Measurements from ENCODE around the gene ERCC2.

GRCh38 chr19:45306518-45307027 lies 63.8 kb downstream of the ERCC2 start:
- TF ChIP-seq, protein P1, sequence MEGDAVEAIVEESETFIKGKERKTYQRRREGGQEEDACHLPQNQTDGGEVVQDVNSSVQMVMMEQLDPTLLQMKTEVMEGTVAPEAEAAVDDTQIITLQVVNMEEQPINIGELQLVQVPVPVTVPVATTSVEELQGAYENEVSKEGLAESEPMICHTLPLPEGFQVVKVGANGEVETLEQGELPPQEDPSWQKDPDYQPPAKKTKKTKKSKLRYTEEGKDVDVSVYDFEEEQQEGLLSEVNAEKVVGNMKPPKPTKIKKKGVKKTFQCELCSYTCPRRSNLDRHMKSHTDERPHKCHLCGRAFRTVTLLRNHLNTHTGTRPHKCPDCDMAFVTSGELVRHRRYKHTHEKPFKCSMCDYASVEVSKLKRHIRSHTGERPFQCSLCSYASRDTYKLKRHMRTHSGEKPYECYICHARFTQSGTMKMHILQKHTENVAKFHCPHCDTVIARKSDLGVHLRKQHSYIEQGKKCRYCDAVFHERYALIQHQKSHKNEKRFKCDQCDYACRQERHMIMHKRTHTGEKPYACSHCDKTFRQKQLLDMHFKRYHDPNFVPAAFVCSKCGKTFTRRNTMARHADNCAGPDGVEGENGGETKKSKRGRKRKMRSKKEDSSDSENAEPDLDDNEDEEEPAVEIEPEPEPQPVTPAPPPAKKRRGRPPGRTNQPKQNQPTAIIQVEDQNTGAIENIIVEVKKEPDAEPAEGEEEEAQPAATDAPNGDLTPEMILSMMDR (conservative IDR thresholded peaks at IDR 0.05; ENCODE audit: low read depth, low read length) = no peak
- TF ChIP-seq POLR2A (IDR thresholded peaks at IDR 0.05; ENCODE audit: low read depth, low read length) (no peak), RAD21 (IDR thresholded peaks at IDR 0.05; ENCODE audit: low read length) (no peak), RCOR1 (IDR thresholded peaks at IDR 0.05; ENCODE audit: insufficient replicate concordance, low read length) (no peak), MXI1 (IDR thresholded peaks at IDR 0.05; ENCODE audit: borderline replicate concordance, low read depth, low read length) (no peak), CEBPB (IDR thresholded peaks at IDR 0.05; ENCODE audit: low read depth, low read length) (no peak), SMC3 (IDR thresholded peaks at IDR 0.05; ENCODE audit: low read depth, low read length) (no peak), BHLHE40 (IDR thresholded peaks at IDR 0.05; ENCODE audit: low read depth, low read length) (no peak), FOS (IDR thresholded peaks at IDR 0.05; ENCODE audit: low read depth, low read length) (no peak), RFX5 (IDR thresholded peaks at IDR 0.05; ENCODE audit: low read depth, low read length) (no peak)
- TF ChIP-seq, protein P2, sequence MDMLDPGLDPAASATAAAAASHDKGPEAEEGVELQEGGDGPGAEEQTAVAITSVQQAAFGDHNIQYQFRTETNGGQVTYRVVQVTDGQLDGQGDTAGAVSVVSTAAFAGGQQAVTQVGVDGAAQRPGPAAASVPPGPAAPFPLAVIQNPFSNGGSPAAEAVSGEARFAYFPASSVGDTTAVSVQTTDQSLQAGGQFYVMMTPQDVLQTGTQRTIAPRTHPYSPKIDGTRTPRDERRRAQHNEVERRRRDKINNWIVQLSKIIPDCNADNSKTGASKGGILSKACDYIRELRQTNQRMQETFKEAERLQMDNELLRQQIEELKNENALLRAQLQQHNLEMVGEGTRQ (IDR thresholded peaks at IDR 0.05; ENCODE audit: low read depth, low read length) = no peak

Measured in IMR-90 (cell line).